Ureter (tissue), 1 donor: Measurements from ENCODE around the gene TIMP2. TPM values are rescaled to one million over a fixed set of nuclear protein-coding genes. Genes with fewer than 3 reads are reported as not detected.
A peak's percentile ranks its signal among the peaks of the same experiment; 100 is the strongest.
"Not testable (repeated sequence)": the region's sequence is repeated elsewhere in the genome, so short reads cannot be mapped to it uniquely, and the experiment has no call there.

Experiments
- DNase-seq: peaks from one replicate; pipeline ENCODE4 v3.0.0-alpha.2; 2020; ENCODE audit warnings: low spot score
- total RNA-seq: library from RNA; stranded (reverse); gene quantifications from one replicate; pipeline ENCODE4 v1.2.4, GENCODE V29; 2023
- donor health status: DM: yes; HTN: yes; CAD: no.

The TIMP2 gene
- total RNA-seq, 1 donor from 2014 or later: 118 TPM

GRCh38 chr17:78956254-78956653 is 31.1 kb upstream of the TIMP2 start:
- DNase-seq: no peak

GRCh38 chr17:78954684-78955083 is 29.5 kb upstream of the TIMP2 start:
- DNase-seq: no peak

DNA sequence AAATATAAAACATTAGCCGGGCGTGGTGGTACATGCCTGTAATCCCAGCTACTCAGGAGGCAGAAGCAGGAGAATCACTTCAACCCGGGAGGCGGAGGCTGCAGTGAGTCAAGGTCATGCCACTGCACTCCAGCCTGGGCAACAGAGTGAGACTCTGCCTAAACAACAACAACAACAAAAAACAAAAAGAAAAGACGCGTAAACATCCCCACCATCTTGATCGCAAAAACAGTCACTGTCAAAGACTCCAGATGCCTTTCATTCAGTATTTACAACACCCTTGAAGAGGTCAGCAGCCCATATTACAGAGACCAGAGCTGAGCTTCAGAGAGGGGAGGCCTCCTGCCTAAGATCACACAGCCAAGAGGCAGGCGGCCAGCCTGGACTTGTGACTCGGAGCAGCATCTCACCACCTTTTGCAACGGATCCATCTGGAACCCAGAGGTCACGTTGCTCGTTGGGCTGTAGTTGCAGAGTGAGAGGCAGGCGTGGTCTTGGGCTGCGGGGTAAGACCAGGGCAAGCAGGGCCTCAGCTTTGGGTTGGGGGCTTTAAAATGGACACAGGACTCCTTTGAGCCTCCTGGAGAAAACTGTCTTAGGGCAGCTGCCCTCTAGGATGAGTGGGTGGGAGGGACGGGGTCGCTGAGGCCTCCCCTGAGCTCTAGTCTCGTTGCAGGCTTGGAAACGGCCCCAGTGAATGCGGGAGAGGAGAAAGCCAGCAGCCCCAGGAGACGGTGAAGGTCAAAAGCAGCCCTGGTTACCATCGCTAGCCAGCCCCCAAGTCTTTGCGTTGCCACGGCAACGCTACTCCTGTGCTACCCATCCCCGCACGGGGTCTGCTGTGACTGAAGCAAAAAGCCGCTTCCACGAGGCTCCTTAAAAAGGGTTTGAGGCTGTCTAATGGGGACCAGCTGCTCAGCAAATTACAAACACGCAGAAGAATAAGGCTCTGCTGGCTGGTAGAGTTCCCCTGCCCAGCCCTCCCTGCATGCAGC is 28.5 kb upstream of the TIMP2 start:
- DNase-seq: no peak

DNA sequence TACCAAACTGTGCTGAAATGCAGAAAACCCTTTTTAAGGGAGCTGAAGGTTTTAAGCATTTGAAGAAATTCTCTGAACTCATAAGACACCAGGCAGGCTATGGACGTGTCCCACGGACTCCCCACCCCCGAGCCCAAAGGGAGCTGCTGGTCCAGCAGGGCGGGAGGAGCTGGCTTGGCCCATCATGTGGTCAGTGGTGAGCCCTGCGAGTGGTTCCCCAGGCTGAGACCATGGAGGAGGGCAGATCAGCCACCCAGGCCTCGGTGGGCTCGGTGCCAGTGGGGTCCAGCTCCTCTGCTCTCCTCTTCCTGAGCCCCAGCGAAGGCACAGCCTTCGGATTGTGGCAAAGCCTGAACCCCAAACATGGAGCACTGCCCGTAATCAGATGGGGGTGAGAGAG is 27.5 kb upstream of the TIMP2 start:
- no peak for DNase-seq

DNA sequence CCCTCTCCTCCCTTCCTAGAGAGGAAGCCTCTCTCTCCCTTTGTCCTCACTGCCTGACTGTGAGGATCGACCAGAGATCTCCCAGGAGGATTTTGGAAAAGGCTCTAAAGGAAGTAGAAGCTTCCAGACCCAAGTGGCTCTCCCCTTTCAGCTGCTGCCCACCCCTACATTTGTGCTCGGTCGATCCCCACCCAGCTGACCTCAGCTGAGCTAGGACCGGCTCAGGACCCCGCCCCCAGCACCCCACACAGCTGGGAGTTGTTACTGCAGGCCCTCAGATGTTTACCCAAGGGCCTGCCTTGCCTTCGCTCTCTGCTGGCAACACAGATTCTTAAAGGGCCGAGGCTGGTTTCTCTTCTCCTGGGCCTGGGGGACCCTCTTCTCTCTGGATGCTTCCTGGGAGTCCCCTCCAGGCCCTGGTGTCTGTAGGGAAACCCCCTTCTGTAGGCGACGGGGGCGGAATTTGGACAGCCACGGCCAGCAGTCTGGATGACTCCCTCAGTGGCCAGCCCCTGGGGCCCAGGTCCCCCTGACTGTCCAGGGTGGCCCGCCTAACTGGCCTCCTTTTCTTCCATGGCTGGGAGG is 26.9 kb upstream of the TIMP2 start:
- DNase-seq: no peak

DNA sequence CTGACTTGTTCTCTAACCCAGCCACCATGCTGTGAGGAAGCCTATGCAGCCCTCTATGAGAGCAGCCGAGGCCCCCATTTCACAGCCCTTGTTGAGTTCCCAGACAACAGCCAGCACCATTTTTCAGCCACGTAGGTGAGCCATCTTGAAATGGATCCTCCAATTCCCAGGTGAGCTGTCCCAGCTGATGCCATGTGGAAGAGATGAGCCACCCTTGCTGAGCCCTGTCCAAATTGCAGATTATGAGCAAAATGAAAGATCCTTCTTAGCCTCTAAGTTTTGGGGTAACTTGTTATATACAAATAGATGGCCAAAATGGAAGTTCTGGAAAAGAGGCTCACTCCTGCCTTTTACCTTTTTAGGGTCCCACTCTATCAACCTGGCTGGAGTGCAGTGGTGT is 25.7 kb upstream of the TIMP2 start:
- DNase-seq: no peak

DNA sequence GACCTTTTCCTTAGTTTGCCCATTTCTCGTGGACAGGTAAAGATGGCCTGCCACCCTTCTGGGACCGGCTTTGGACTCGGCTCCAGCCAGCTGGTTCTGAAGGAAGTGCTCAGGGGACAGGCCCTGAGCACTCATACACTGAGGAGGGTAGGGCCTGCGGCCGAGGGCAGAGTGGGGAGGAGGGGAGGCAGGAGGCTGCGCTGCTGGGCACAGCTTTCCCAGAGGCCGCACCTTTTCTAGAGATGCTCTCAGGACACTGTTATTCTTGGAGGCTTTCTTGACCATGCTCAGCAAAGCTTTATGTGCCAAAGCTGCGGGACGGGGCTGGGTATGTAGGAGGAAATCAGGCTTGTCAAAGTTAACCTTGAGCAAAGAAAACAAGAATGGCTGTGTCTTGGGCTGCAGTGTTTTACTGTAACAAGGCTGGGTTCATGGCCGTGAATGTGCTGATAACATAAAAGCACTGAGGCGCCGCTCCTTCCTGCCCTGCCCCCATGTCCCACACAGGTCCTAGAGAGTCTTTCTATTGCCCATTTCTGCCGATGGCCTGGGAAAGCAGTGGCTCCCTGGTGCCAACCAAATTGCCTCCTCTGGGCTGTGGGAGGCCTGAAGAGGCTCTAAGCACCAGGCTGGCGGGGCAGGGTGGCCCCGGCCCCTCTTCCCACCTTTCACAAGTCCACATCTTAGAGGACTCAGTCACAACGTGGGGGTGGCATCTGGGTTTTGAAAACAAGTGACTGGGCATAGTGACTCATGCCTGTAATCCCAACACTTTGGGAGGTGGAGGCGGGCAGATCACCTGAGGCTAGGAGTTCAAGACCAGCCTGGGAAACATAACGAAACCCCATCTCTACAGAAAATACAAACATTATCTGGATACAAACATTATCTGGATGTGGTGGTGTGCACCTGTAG is 22.3 kb upstream of the TIMP2 start:
- no peak for DNase-seq

- DNase-seq: no peak
Measured at GRCh38 chr17:78946631-78947030, 21.4 kb upstream of the TIMP2 start.

DNA sequence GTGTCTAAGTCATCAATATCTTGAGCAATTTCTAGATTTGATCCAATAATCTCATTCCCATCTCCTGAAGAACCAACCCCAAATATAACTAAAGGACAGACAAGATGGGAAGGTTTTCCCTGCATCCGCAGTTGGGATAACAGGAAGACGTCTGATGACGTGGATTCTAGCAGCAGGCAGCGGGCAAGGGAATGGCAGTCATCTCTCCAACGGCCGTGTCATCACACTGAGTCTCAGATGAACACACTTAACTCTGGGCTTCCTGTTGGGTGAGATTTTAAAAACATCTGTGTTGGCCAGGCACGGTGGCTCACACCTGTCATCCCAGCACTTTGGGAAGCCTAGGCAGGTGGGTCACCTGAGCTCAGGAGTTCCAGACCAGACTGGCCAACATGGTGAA is 20.9 kb upstream of the TIMP2 start:
- DNase-seq: no peak

DNA sequence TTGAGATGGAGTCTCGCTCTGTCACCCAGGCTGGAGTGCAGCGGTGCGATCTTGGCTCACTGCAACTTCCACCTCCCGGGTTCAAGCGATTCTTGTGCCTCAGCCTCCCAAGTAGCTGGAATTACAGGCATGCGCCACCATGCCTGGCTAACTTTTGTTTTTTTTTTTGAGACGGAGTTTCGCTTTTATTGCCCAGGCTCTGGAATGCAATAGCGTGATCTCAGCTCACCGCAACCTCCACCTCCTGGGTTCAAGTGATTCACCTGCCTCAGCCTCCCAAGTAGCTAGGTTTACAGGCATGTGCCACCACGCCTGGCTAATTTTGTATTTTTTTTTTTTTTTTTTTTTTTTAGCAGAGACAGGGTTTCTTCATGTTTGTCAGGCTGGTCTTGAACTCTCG is 20.3 kb upstream of the TIMP2 start:
- DNase-seq: not testable (repeated sequence)

DNA sequence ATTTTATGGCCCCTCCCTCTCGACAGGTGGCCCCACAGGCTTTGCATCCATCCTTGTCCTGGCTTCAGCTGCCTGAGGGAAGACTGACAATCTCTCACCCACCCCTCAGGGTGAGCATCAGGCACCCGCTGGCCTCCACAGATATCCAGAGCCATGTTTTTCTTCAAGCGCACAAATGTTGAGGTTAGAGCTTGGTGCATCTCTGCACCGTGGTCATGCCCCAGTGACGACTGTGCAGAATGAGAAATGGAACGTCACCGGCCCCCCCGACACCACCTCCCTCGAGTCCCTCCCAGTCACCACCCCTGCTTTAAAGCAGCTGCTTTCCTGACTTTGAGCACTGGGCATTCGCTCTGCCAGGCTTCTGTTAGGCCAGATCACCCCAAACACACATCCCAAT is 19.8 kb upstream of the TIMP2 start:
- DNase-seq: no peak

DNA sequence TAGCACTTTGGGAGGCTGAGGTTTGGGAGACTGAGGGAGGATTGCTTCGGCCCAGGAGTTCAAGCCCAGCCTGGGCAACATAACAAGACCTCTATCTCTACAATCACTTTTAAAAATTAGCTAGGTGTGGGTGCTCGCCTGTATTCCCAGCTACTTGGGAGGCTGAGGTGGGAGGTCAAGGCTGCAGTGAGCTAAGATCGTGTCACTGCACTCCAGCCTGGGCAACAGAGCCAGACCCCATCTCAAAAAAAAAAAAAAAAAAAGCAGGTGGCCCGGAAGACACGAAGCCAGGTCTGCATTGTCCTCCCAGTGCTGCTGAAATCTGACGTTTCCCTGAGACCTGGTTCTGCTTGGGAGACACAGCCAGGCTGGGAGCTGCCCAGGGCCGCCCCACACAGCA is 18.8 kb upstream of the TIMP2 start:
- DNase-seq: no peak

- DNase-seq: no peak
Measured at GRCh38 chr17:78940708-78941107, 15.5 kb upstream of the TIMP2 start.

- no peak for DNase-seq
Measured at GRCh38 chr17:78940258-78940657, 15.1 kb upstream of the TIMP2 start.

DNA sequence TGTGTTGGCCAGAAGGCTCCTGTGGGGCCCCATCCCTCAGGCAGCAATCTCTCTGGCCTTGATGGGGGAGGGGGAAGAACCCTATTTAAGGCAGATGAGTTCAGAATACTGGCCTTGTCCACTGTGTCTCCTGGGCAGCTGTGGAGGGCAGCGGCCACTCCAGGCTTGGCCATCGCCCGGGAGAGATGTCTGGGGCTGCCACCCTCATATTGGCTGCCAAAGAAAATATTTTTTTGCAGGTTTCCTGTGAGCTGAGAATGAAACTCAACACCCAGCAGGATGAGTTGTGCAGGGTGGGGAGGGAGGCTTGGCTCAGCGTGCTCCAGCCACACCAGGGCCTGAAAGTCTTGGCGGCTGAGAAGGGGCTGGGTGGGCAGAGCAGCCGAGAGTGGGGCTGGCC is 14.4 kb upstream of the TIMP2 start:
- DNase-seq: no peak

DNA sequence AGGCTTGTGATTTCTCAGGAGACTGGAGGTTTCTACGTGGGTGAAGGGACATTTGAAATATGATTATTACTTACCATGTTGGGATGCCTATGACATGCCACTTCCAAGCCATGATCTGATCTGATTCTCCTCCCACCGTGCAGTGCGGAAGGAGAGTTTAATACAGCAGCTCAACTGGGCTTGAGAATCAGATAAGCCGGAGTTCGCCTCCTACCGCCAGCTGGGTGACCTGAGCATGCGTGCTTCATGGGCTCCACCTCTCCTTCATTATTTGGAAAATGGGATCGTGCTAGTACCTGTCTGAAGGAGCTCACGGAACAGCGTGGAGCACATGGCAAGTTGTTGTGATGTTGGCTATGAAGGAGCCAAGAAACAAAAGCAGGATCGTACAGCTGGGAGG is 12.4 kb upstream of the TIMP2 start:
- DNase-seq: no peak

DNA sequence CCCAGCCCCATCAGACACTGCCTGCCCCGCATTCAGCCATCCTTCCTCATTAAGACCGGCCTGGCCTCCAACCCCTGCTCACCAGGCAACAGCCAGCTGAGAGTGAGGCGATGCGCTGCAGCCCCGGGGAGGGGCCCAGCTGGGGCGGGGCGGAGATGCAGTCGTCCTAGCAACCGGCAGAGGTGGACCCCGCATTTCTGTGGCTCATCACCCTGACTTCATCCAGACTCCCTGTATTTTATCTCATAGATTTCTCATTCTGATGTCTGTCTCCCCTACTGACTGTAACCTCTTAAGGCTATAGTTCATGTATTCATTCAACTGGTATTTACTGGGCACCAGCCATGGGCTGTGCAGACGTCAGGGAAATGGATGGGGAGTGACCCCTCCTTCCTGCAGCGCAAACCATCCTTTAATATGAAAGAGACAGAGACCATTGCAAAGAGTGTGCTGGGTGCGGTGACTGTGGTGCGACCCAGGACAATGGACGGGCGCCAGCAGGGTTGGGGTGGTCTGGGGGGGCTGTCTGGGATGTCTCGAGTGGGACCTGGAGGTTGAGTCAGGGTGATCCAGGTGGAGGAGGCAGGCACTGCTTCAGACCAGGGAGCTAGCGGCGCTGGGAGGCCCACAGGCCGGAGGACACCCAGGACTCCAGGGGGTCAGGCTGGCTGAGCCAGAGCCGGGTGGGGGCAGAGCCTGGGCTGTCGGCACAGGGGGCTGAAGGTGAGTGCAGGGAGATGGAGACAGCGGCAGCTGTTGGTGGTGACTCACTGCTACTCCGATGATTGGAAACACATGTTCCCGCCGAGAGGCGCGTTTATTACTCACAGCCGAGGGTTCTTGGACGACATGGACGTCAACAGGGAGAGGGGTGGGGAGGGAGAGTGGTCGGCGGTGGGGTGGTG is 10.5 kb upstream of the TIMP2 start:
- peak; percentile 65 for DNase-seq

DNA sequence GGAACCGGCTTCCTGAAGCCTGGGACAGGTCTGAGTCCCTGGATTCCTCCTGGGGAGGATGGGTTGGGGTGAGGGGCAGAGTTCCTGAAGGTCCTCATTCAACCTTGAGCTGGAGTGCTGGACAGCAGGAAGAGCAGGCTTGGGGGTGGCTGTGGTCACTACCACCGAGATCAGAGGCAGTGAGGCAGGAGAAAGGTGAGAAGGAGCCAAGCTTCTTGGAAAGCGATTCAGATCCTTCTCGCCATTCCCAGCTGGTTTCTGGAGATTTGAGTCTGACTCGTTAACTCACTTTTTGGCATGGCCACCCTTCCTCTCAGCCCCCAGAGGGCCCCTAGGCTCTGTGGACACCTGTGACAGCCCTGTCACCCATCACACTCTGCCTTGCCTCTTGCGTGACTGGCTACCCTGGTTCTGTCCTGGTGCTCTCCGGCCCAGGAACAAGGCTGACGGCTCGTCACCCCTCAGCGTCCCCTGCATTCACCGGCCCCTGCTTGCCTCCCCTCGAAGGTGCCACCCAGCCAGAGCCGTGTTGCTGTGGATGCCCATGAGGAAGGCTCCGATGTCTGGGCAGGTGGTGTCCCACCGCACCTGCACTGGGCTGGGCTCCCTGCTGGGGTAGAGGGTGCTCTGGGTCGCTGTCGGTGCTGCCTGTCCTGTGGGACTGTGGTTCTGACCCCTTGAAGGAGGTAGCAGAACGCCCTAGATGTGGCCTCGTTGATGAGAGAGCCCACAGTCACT is 9.7 kb upstream of the TIMP2 start:
- no peak for DNase-seq

GRCh38 chr17:78933959-78934568 is 8.9 kb upstream of the TIMP2 start:
- peak; percentile 94 for DNase-seq
